DND-41 (cell line): ENCODE results near the gene KLF11.

Experiments used
- EZH2 ChIP-seq: IDR thresholded peaks from 3 replicates; pipeline ENCODE4 v1.6.1; 2012; ENCODE audit warnings: borderline replicate concordance, low read depth, mild to moderate bottlenecking, moderate library complexity, low read length, inconsistent platforms; ENCODE audit not compliant: severe bottlenecking
- TF ChIP-seq, protein P1 (sequence below): IDR thresholded peaks from 2 replicates; pipeline ENCODE4 v1.5.1; 2012; ENCODE audit warnings: borderline replicate concordance, low read length, moderate library complexity, mild to moderate bottlenecking; ENCODE audit not compliant: poor library complexity, severe bottlenecking; ENCODE audit errors: extremely low read depth

DNA sequence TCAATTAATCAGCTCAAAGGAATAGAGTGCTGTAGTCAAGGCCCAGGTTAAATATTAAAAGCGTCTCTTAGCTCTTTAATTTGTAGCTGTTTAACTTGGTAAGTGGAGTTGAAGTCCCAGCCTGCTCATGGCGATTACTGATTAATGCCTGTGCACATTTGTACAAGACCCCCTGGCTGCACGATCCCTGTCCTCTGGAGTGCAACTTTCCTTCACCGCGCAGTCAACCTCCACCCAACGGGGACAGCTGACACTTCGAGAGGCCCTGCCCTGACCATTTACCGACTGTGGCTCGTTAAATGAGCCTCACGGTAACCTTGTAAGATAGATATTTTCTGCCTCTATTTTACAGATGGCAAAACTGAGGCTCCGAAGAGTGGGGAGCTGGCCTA is 42.3 kb downstream of the KLF11 start:
- TF ChIP-seq, protein P1, sequence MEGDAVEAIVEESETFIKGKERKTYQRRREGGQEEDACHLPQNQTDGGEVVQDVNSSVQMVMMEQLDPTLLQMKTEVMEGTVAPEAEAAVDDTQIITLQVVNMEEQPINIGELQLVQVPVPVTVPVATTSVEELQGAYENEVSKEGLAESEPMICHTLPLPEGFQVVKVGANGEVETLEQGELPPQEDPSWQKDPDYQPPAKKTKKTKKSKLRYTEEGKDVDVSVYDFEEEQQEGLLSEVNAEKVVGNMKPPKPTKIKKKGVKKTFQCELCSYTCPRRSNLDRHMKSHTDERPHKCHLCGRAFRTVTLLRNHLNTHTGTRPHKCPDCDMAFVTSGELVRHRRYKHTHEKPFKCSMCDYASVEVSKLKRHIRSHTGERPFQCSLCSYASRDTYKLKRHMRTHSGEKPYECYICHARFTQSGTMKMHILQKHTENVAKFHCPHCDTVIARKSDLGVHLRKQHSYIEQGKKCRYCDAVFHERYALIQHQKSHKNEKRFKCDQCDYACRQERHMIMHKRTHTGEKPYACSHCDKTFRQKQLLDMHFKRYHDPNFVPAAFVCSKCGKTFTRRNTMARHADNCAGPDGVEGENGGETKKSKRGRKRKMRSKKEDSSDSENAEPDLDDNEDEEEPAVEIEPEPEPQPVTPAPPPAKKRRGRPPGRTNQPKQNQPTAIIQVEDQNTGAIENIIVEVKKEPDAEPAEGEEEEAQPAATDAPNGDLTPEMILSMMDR = no peak
- no peak for TF ChIP-seq EZH2
